Bone marrow (tissue), 2 donors: ENCODE results near the gene MPHOSPH9.
"Not testable (repeated sequence)": the region's sequence is repeated elsewhere in the genome, so short reads cannot be mapped to it uniquely, and the experiment has no call there.

Source experiments
- DNase-seq, 2 donors: peaks; one replicate each; lab custom pipeline; 2025; lab: John Stamatoyannopoulos, UW

Gene MPHOSPH9

DNA sequence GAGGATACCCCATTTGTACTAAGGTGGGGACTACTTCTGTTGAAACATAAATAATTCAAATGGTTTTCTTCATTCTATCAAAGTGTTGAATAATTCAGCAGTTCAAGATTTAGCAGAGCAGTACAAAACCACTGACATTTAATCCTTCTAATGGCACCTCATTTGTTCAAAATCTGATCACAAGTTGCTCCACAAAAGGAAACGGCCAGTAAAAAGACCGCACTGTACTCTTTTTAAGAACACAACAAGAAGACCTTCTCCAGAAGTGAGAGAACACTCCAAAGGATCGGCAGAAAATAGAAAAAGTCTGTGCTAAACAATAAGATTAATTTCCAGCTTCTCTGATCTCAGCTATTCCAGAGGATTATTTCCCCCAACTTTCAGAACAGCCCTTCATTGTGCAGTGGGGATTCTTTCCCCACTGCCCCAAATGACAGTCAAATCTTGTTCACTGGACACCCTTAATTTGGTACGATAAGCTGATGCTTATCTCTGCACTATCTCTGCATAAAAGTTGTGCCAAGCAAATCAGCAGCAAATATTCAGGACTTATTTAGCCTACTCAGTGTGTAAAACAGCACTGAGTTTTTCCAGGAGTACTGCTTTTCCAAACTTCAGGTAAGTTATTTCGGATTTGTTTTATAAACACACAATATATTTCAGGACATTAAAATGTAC, 5.2 kb downstream of the MPHOSPH9 start:
- DNase-seq: no peak

DNA sequence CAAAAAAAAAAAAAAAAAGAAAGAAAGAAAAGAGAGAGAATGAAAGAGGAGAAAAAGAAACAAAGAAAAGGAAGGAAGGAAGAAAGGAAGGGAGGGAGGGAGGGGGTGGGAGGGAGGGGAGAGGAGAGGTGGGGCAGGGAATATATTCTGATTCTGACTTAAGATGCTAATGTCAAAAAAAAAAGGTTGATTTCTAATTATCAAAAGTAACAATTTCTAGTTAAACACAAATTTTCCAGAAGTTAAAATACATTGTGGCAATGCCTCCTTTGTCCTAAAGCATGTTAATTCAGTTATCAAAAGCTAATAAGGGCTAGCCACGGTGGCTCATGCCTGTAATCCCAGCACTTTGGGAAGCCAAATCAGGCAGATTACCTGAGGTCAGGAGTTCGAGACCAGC, 7.5 kb downstream of the MPHOSPH9 start:
- no peak for DNase-seq

DNA sequence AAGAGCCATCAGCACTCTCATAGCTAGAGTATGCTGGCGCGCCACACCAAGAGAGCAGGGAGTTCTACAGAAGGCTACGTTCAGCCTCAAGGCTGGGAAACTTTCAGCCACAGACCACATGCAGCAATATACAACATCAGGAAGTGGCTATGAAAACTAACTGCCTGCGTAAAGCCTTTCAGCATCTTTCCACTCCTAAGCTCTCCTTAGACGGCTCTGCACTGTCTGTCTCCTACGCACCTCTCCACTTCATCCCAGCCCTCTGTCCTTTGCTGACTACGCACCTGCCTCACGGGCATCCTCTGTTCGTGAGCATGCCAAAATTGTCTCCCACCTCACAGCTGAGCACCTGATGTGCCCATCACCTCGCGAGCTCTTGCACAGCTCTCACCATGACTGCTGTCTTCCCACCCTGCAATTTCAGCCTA, 9.7 kb downstream of the MPHOSPH9 start:
- no peak for DNase-seq

DNA sequence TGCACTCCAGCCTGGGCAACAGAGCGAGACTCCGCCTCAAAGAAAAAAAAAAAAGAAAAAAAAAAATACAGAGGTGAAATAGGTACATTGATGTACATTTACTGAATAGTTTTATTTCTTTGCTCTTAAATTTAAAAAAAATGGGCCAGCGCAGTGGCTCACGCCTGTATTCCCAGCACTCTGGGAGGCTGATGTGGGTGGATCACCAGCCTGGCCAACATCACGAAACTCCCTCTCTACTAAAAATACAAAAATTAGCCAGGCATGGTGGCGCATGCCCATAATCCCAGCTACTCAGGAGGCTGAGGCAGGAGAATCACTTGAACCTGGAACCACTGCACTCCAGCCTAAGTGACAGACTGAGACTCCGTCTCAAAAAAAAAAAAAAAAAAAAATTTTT, 25.1 kb downstream of the MPHOSPH9 start:
- not testable (repeated sequence) for DNase-seq

DNA sequence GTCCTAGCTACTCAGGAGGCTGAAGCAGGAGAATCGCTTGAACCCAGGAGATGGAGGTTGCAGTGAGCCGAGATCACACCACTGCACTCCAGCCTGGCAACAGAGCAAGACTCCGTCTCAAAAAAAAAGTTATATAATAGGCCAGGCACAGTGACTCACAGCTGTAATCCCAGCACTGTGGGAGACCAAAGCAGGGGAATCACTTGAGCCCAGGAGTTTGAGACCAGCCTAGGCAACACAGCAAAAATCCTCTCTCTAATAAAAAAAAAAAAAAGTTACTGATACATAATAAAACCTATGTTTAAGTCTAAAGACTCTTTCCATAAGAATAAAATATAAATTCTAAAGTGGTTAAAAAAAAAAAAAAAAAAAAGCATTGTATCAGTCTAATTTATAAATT, 26.1 kb downstream of the MPHOSPH9 start:
- not testable (repeated sequence) for DNase-seq

DNA sequence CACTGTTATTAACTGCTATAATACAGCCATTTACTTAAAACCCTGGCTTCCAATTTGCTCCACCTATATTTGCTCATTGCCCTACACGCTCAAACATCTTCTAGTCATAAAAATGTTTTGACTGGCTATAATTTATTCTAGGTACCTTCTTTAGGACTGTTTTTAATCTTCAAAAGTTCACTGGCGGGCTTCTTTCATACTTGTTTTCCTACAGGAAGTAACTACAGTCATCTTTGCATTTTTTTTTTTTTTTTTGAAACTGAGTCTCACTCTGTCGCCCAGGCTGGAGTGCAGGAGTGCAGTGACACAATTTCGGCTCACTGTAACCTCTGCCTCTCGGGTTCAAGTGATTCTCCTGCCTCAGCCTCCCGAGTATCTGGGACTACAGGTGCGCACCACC, 32.5 kb downstream of the MPHOSPH9 start:
- DNase-seq: no peak

DNA sequence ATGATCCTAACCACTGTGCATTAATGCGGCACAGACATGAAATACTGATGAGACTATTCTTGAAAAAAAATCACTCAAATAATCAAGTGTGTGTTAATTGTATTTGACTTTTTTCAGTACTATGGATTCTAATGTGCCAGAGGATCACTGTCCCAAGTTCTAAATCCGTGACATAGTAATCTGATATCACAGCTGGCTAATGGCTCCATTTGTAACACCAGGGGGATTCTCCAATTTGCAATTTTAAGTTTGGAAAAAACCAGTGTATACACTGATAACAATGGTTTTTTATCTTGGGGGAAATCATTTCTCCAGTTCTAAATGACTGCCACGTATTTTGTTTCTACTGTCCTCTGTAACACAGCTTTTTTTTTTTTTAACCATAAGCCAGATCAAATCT, 33.0 kb downstream of the MPHOSPH9 start:
- DNase-seq: no peak

DNA sequence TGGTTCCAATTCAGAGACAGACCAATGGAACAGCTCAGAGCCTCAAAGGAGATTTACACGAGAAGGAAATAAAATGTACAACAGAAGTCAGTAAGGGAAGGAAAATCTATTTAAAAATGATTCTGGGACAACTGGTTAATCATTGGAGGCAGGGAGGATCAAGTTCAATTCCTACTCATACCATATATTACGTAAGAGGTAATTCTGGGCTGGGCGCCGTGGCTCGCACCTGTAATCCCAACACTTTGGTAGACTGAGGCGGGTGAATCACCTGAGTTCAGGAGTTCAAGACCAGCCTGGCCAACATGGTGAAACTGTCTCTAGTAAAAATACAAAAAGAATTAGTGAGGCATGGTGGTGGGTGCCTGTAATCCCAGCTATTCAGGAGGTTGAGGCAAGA, 45.3 kb downstream of the MPHOSPH9 start:
- no peak for DNase-seq

DNA sequence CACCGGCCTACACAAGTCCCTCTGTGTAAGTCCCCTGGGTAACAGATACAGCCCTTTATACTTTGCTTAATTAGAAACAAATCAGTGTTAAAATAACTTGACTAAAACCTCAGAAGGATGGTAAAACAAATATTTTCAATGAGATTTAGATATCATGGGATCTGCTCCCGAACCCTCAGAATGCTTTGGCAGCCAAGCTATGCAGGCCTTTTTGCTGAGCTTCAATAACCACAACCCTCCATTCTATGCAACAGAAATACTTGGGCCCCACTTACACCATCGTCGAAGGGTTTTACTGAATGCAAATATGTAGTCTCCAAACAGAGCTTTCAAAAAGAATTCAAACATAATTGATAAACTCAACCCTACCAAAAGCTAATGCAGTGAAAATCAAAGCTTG, 52.8 kb downstream of the MPHOSPH9 start:
- no peak for DNase-seq

DNA sequence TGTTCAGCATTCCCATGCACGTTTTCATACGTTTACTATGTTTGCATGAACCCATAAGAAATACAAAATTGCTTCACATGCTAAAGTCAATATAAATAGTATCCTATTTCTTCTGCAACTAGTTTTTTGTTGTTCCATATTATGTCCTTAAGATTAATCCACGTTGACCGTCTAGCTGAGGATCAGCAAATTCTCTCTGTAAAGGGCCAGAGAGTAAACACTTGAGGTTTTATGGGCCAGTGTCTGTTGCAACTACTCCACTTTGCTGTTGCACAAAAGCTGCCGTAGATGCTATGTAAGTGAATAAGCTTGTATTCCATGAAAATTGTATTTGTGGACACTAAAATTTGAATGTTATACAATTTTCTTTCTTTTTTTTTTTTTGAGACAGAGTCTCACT, 61.0 kb downstream of the MPHOSPH9 start:
- no peak for DNase-seq

DNA sequence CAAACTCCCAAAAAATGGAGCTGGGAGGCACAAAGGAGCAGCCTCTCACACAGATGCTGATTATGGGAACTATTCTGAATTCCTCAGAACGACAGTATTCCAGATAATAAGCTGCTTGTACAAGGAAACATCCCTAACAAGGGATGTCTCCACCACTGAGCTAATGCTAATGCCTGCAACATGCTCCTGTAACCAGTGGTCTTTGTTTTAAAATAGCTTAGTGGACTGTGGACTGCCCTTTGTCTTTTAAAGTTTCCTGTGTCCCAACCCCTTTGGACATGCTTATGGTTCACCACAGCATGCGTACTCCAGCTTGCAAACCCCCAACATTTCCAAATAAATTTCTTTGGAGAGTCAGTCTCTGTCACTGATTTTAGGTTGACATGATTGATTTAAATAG, 65.6 kb downstream of the MPHOSPH9 start:
- DNase-seq: no peak

DNA sequence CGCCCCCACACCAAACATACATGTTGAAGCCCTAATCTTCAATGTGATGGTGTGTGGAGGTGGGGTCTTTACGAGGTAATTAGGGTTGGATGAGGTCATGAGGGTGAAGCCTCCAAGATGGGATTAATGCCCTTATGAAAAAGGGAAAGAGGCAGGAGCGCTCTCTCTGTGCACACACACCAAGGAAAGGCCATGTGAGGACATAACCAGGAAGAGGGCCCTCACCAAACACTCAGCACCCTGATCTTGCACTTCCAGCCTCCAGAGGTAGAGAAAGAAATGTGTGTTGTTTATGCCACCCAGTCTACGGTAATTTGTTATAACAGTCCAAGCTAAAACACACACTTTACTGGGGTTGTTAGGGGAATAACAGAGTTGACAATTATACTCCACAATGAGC, 67.4 kb downstream of the MPHOSPH9 start:
- no peak for DNase-seq

DNA sequence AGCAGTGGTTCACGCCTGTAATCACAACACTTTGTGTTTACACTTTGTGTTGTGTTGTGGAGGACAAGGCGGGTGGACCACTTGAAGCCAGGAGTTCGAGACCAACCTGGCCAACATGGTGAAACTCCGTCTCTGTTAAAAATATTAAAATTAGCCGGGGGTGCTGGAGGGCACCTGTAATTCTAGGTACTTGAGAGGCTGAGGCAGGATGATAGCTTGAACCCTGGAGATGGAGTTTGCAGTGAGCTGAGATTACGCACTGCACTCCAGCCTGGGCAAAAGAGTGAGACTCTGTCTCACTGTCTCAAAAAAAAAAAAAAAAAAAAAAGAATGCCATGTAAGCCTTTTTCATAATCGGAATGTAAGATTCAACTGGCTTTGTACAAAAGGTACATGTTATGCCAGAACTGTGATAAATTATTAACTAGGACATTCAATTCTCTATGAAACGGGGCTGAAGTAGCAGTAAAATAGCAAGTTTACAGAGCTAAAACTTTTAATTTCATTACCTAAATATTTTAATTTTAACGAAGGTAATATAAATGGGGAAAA, 68.2 kb downstream of the MPHOSPH9 start:
- DNase-seq: no peak

DNA sequence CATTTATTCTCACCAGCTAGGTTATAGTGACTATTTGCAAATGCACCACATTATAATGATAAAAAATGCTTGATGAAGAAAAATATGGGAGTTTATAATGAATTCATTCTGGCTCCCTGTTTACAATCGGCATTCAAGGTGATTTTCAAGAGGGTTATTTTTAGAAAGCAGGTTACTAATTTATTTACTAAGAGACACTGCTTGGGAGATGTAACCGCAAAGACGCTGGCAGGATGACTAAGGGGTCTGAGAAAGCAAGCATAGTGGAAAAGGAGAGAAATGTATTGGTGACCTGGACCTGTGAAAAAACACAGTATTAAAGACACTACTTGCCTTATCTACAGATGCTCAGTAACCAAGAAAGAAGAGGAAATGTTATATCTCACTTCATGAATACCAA, 68.7 kb downstream of the MPHOSPH9 start:
- DNase-seq: no peak

DNA sequence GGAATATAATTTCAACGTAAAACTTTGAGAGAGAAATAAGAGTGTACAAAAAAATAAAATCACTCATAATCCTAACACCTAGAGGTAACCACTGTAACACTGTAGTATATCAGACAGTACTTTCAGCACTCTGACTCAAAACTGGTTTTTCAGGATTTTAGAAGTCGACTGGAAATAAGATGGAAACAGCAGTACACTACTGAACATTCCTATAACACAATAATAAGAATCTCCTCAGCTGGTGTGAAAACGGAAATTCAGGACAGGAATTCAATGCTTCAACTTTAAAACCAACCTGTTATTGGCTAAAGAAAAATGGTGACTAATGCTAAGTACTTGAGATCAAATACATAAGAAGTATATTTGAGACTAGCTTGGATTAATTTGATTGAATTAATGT, 69.7 kb downstream of the MPHOSPH9 start:
- DNase-seq: no peak

DNA sequence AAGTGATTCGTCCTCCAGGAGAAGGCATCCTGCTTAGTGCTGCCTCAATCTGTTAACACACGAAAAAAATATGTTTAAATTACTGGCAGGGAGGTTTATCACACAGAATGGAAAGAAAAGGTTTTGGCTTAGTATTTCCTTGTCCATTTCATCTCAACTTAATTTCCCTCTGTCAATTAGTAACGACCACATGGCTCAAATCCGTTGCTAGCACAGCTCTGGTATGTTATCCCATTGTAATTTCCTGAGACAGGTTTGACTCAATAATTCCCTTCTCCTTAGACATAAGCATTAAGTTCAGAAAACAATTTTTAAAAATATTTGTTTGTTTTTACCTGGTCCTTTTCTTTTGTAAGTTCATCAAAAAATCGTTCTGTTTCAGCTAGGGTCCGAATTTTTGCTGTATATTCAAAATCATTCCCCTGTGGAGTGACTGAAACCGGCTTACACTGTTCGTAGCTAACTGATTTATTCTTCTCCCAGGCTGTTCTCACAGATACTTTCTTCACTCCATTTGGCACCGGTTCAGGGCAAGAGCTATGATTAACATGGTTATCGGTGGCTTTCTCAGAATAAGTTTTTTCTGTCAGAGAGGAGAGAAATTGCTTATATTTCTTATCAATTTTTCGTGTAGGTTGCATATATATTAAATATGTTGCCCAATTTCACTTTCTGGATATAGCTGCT, 72.0 kb downstream of the MPHOSPH9 start:
- no peak for DNase-seq

DNA sequence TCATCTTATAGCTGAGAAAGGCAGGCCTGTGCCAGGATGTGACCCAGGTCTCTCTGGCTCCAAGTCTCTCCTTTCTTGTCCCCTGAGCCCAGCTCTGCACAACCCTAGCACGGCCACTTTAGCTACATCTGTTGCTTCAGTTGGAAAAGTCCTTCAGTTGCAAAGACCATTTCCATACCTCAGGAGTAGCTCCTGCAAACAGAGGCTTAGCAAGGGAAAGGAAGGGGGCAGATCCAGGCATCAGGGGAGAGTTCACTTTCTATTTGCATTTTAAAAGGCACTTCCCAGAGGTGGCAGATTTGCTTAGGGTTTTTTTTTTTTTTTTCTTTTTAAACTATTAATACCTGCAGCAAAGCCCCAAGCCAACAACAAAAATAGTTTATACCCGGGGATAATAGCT, 79.0 kb downstream of the MPHOSPH9 start:
- no peak for DNase-seq

DNA sequence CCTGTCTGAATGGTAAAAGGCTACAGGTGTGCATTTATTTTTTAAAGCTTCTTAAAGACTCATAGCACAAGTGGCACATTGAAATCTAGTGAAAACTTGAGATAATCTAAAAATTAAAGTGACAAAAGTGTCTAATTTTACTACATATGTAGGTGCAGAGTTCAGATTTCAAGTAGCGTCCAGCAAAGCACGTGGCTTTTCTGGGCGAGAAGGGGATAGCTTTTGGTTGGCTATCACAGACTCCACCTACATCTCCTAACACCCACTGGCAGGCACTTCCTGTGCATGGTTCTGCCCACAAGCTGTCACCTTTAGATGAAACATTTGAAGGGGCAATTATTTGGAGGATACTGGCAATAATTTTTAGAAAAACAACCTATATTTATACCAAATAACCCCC, 80.1 kb downstream of the MPHOSPH9 start:
- no peak for DNase-seq

DNA sequence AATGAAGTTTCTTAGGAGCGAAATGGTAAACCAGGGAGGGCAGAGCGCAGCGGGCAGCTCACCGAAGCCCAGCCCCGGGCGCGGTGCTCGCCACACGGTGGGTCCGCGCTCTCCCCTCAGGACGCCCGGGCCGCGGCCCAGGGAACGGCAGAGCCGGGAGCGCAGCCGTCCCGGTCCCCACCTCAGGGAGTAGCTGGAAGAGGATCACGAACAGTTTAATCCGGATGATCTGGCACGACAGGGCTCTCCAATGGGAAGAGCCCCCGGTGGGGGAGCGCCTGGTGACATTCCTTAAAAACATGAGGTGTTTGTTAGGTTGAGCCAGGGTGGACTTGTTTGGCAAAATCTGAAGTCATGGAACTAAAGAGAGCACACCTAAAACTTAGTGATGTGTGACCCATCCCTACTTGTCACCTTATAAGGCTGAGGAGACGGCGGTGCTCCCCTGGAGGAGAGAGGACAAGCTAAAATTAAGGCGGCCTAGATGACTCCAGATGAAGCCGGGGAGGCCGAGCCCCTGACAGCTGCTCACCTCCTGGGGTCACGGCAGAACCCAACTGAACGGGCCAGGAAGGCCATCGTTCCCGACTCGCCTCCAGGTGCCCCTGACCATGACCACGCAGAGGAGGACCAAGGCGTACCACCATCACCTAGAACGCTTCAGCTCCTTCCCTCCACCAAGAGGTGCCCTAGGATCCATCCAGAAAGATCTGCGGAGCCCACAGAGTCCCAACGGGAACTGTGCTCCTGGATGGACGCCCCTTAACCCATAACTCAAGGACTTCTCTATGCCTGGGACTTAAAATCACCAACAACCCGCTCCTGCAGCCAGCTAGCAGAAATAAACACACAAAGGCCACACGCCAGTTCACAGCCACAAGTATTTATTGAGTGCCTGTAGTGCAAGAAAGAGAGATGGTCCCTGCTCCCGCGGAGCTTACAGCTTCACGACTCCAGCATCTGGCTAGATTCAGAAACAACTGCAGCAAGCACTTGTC, 81.2 kb downstream of the MPHOSPH9 start:
- no peak for DNase-seq

DNA sequence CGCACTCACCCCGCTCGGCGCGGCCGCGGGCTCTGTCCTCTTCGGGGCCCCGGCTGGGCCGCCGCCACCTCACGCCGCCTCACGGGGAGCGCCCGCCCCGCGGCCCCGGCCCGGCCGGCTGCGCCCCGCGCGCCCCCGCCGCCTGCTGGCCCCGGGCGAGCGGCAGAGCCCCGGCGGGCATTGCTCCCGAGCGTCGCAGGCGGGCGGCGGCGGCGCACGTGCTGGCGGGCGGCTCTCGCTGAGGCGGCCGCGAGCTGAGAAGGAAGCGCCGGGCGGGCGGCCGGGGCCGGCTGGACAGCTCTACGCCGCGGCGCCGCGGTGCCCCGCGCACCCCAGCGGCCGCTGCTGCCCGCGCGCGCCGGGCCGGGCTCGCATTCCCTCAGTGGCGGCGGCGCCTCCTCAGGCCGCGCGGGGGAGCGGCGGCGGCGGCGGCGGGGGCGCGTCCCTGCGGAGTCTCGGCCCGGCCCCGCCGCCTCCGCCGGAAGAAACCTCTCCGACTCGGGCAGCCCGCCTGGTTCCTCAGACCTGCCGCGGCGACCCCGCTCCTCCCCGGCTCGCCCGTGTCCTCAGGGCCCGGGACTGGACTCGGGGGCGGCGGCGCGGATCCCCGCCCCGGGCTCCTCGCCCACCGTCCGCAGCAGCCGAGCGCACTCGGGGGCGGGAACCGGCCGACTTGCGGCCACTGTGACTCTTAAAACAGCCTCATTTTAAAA, 82.0 kb downstream of the MPHOSPH9 start, which contains the start of gene PITPNM2:
TSS of gene PITPNM2 (minus strand) at position 347 of the 713 bp plus-strand sequence. CDS start 116,500 bp downstream, outside the sequence.
- peak in 1 of 2 donors; percentile 38 for DNase-seq

DNA sequence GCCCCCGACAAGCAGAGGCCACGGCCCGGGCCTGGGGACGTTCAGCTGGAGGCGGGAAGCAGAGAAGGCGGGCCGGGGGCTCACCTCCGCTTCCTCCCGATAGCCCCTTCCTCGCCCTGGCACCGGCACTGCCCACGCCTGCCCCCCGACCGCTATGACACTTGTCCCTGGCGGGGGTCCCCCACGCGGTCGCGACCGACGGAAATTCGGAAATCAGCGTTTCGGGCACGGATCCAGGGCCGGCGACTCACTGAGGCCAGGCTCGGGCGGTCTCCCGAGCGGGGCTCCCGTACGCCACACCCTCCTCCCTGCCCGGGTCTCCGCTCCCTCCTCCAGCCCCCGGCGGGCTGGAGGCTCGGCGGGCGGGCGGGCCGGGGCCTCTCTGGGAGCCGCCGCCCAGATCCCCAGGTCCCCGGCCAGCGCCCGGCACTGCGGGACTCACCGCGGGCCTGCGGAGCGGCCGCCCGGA, 82.6 kb downstream of the MPHOSPH9 start:
- no peak for DNase-seq
